ENCODE data around the gene QSOX2. TPM values are rescaled to one million over a fixed set of nuclear protein-coding genes. Genes with fewer than 3 reads are reported as not detected.

QSOX2 gene
- total RNA-seq, 2 experiments from 2014 or later = 14.4 TPM

- Mint-ChIP-seq H3K4me3 (no peak overlapping the region), H3K27me3 (peaks cover 55% of the 10 kb centered on the region), H3K27ac (no peak overlapping the region), H3K36me3 (ENCODE audit: low read depth) (no peaks in the 10 kb centered on the region), H3K9me3 (no peaks in the 10 kb centered on the region), H3K4me1 (ENCODE audit: low read depth) (no peaks in the 10 kb centered on the region)
- no peak for TF ChIP-seq CTCF (IDR thresholded peaks at IDR 0.05)
- ATAC-seq (ENCODE audit: poor library complexity) (no peak), DNase-seq (no peak)
- Histone ChIP-seq H3K9me3 (ENCODE audit: control insufficient read depth in 1 of 2, insufficient read depth in 1 of 2, low read length in 2 of 2) (peaks cover 0 to 14% of the 10 kb centered on the region in 2 experiments), H3K4me3 (ENCODE audit: low read length) (no peak overlapping the region), H3K36me3 (ENCODE audit: insufficient read depth, low read length) (no peaks in the 10 kb centered on the region), H3K4me1 (ENCODE audit: insufficient read depth, low read length) (no peaks in the 10 kb centered on the region), H3K27ac (ENCODE audit: low read depth in 1 of 2, low read length in 2 of 2) (no peak overlapping the region), H3K27me3 (ENCODE audit: control insufficient read depth in 1 of 2, insufficient read depth in 2 of 2, low read length in 2 of 2) (peaks cover 17 to 19% of the 10 kb centered on the region in 2 experiments)
- CTCF ChIA-PET = no interaction called here
- POLR2A ChIA-PET = no interaction called here
- intact Hi-C loops (cut with DNase I, micrococcal nuclease) = no loop called here
These were observed 59.8 kb downstream of the QSOX2 start for GRCh38 chr9:136185596-136186366.

GRCh38 chr9:136185066-136185465 lies 60.5 kb downstream of the QSOX2 start:
- peaks cover 0 to 14% of the 10 kb centered on the region in 2 experiments for H3K9me3 ChIP-seq (ENCODE audit: control insufficient read depth in 1 of 2, insufficient read depth in 1 of 2, low read length in 2 of 2)

GRCh38 chr9:136182850-136183422 lies 62.7 kb downstream of the QSOX2 start:
- no peak for TF ChIP-seq CTCF (IDR thresholded peaks at IDR 0.05)
- Mint-ChIP-seq H3K4me1 (ENCODE audit: low read depth) (no peaks in the 10 kb centered on the region), H3K27me3 (peaks cover 41% of the 10 kb centered on the region), H3K4me3 (no peak overlapping the region), H3K9me3 (no peaks in the 10 kb centered on the region), H3K27ac (no peak overlapping the region), H3K36me3 (ENCODE audit: low read depth) (no peaks in the 10 kb centered on the region)
- H3K27ac ChIP-seq (ENCODE audit: low read depth in 1 of 2, low read length in 2 of 2) = no peak overlapping the region
- peaks cover 5 to 6% of the 10 kb centered on the region in 2 experiments for H3K27me3 ChIP-seq (ENCODE audit: control insufficient read depth in 1 of 2, insufficient read depth in 2 of 2, low read length in 2 of 2)
- intact Hi-C loops (cut with DNase I, micrococcal nuclease) = no loop called here
- ATAC-seq (ENCODE audit: poor library complexity) (no peak), DNase-seq (no peak)
- CTCF ChIA-PET = no interaction called here
- no peaks in the 10 kb centered on the region for H3K4me1 ChIP-seq (ENCODE audit: insufficient read depth, low read length)
- no peak overlapping the region for H3K4me3 ChIP-seq (ENCODE audit: low read length)
- peaks cover 0 to 22% of the 10 kb centered on the region in 2 experiments for H3K9me3 ChIP-seq (ENCODE audit: control insufficient read depth in 1 of 2, insufficient read depth in 1 of 2, low read length in 2 of 2)
- POLR2A ChIA-PET = no interaction called here
- H3K36me3 ChIP-seq (ENCODE audit: insufficient read depth, low read length) = no peaks in the 10 kb centered on the region

More at GRCh38 chr9:136185066-136185465, 60.5 kb downstream of the QSOX2 start:
- Mint-ChIP-seq H3K27ac (no peak overlapping the region), H3K27me3 (peaks cover 51% of the 10 kb centered on the region), H3K4me1 (ENCODE audit: low read depth) (no peaks in the 10 kb centered on the region), H3K4me3 (no peak overlapping the region), H3K9me3 (no peaks in the 10 kb centered on the region), H3K36me3 (ENCODE audit: low read depth) (no peaks in the 10 kb centered on the region)
- TF ChIP-seq CTCF (IDR thresholded peaks at IDR 0.05) = no peak
- ChIA-PET POLR2A (no interaction called here), CTCF (no interaction called here)
- Histone ChIP-seq H3K4me3 (ENCODE audit: low read length) (no peak overlapping the region), H3K4me1 (ENCODE audit: insufficient read depth, low read length) (no peaks in the 10 kb centered on the region), H3K36me3 (ENCODE audit: insufficient read depth, low read length) (no peaks in the 10 kb centered on the region), H3K27ac (ENCODE audit: low read depth in 1 of 2, low read length in 2 of 2) (no peak overlapping the region), H3K27me3 (ENCODE audit: control insufficient read depth in 1 of 2, insufficient read depth in 2 of 2, low read length in 2 of 2) (peaks cover 10 to 15% of the 10 kb centered on the region in 2 experiments)
- ATAC-seq (ENCODE audit: poor library complexity) = no peak
- intact Hi-C loops (cut with DNase I, micrococcal nuclease) = no loop called here
- no peak for DNase-seq
